Right ventricle myocardium inferior (tissue), 1 donor: Measurements from ENCODE around the gene BSX. TPM values are rescaled to one million over a fixed set of nuclear protein-coding genes. Genes with fewer than 3 reads are reported as not detected.

Experiments used
- ATAC-seq: fragments of 200-7000 bp; cut with Tn5 transposase; one replicate; pipeline ENCODE4 v1.9.1; 2020; ENCODE audit warnings: mild to moderate bottlenecking, moderate library complexity
- DNase-seq: peaks from one replicate; pipeline ENCODE4 v3.0.0; 2021; ENCODE audit errors: missing footprints
- intact Hi-C: fragments of 100-400 bp; cut with DNase I; formaldehyde crosslinking; loops from one replicate; pipeline ENCODE4 v1.11.0; 2022
- long read RNA-seq: library from polyadenylated mRNA; unstranded; transcript quantifications from one replicate; pipeline ENCODE4 v2.0.0, GENCODE V29; 2021
- total RNA-seq: library from RNA; stranded (reverse); fragmentation: NEBNext Ultra II Directional; extraction: Animal tissue kit (Norgen Biotek cat#: 25700); gene quantifications from one replicate; pipeline ENCODE4 v1.2.1, GENCODE V29; 2021
- donor health status: DM: no; HTN: yes; CAD: no; lungs with severe emphysema.

Gene BSX
- total RNA-seq: not detected
- long read RNA-seq: 0 reads

GRCh38 chr11:122981388-122982264 is at the start of gene BSX:
TSS of gene BSX (minus strand) at chr11:122981834. CDS start at chr11:122981671, 163 bp downstream.
- no peak for DNase-seq
- intact Hi-C loops: no loop called here
- peak; percentile 53 for ATAC-seq

- no peak for DNase-seq
- no peak for ATAC-seq
- intact Hi-C loops: no loop called here
Measured at GRCh38 chr11:123030517-123030916, 48.9 kb upstream of the BSX start.

GRCh38 chr11:123020968-123021367 is 39.3 kb upstream of the BSX start:
- DNase-seq (no peak), ATAC-seq (no peak)
- intact Hi-C loops: loop anchor here (2.0 kb wide), 1 partner anchor 110 kb away; no protein-coding TSS in a partner anchor

- DNase-seq: no peak
- ATAC-seq: peak; percentile 83
- intact Hi-C loops: no loop called here
Measured at GRCh38 chr11:123018702-123019101, 37.1 kb upstream of the BSX start.

- ATAC-seq: no peak
- intact Hi-C loops: no loop called here
- no peak for DNase-seq
Measured at GRCh38 chr11:123011510-123011909, 29.9 kb upstream of the BSX start.

GRCh38 chr11:123006860-123007542 is 25.4 kb upstream of the BSX start:
- ATAC-seq (no peak), DNase-seq (no peak)
- intact Hi-C loops: no loop called here

- no peak for ATAC-seq
- no peak for DNase-seq
- intact Hi-C loops: no loop called here
Measured at GRCh38 chr11:123000721-123001120, 19.1 kb upstream of the BSX start.

- DNase-seq (no peak), ATAC-seq (no peak)
- intact Hi-C loops: no loop called here
Measured at GRCh38 chr11:122998727-122999366, 17.2 kb upstream of the BSX start.

- ATAC-seq (no peak), DNase-seq (no peak)
- intact Hi-C loops: no loop called here
Measured at GRCh38 chr11:122995526-122995925, 13.9 kb upstream of the BSX start.

- intact Hi-C loops: no loop called here
- no peak for ATAC-seq
Measured at GRCh38 chr11:122984186-122985011, 2.8 kb upstream of the BSX start.

GRCh38 chr11:122983438-122984185 is 2.0 kb upstream of the BSX start:
- no peak for ATAC-seq
- intact Hi-C loops: no loop called here
- no peak for DNase-seq

More at GRCh38 chr11:122984186-122985011, 2.8 kb upstream of the BSX start:
- no peak for DNase-seq

- DNase-seq: no peak
- no peak for ATAC-seq
- intact Hi-C loops: no loop called here
Measured at GRCh38 chr11:122979815-122980595, 1.6 kb downstream of the BSX start.

- ATAC-seq (no peak), DNase-seq (no peak)
- intact Hi-C loops: no loop called here
Measured at GRCh38 chr11:122979103-122979814, 2.4 kb downstream of the BSX start.

- ATAC-seq (no peak), DNase-seq (no peak)
- intact Hi-C loops: no loop called here
Measured at GRCh38 chr11:122978299-122978620, 3.4 kb downstream of the BSX start.

- no peak for ATAC-seq
- intact Hi-C loops: no loop called here
Measured at GRCh38 chr11:122977470-122978298, 4.0 kb downstream of the BSX start.

More at GRCh38 chr11:122977470-122978298, 4.0 kb downstream of the BSX start:
- no peak for DNase-seq
